IPS-20b (cell line): ENCODE results near the gene PGA5.
"Not testable (repeated sequence)": the region's sequence is repeated elsewhere in the genome, so short reads cannot be mapped to it uniquely, and the experiment has no call there.

Experiments
- H3K27ac ChIP-seq: one replicate; pipeline ENCODE4 v1.5.1; 2013; ENCODE audit warnings: low read length
- H3K27me3 ChIP-seq: 2 replicates; pipeline ENCODE4 v1.6.1; 2013; ENCODE audit warnings: mild to moderate bottlenecking, low read length, inconsistent platforms; ENCODE audit not compliant: insufficient read depth
- H3K36me3 ChIP-seq: 2 replicates; pipeline ENCODE4 v1.6.1; 2013; ENCODE audit warnings: low read depth, mild to moderate bottlenecking, inconsistent platforms, low read length, moderate library complexity; ENCODE audit not compliant: insufficient read depth
- H3K4me1 ChIP-seq: 2 replicates; pipeline ENCODE4 v1.6.1; 2013; ENCODE audit warnings: mild to moderate bottlenecking, control low read depth, inconsistent platforms, low read length, moderate library complexity; ENCODE audit not compliant: insufficient read depth
- H3K4me3 ChIP-seq: 2 replicates; pipeline ENCODE4 v1.5.1; 2013; ENCODE audit warnings: mild to moderate bottlenecking, low read length, inconsistent platforms
- H3K9ac ChIP-seq: 2 replicates; pipeline ENCODE4 v1.6.1; 2013; ENCODE audit warnings: low read depth, mild to moderate bottlenecking, inconsistent platforms, low read length, moderate library complexity
- H3K9me3 ChIP-seq: 2 replicates; pipeline ENCODE4 v1.6.1; 2013; ENCODE audit warnings: mild to moderate bottlenecking, low read depth, low read length, inconsistent platforms; ENCODE audit not compliant: insufficient read depth

PGA5 gene

DNA sequence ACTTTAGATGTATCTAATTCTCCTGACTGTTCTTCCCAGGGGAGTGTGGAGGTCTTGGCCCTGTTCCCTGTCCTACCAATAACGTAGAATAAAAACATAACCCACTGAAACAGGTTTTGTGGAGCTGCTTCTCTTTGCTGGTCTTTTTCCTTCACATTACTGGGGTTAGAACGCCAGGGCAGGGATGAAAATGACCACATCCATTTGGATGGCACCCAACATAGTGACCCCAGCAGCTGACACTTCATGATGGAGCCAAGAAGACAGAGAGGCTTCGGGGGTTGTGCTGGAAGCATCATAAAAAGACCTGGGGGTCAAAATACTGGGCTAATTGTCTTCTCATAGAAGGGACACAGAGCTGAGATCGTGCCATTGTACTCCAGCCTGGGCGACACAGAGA lies 9.4 kb upstream of the PGA5 start:
- H3K4me1 ChIP-seq, H3K9ac ChIP-seq, H3K27ac ChIP-seq, H3K4me3 ChIP-seq, H3K27me3 ChIP-seq, H3K9me3 ChIP-seq, H3K36me3 ChIP-seq: not testable (repeated sequence)

DNA sequence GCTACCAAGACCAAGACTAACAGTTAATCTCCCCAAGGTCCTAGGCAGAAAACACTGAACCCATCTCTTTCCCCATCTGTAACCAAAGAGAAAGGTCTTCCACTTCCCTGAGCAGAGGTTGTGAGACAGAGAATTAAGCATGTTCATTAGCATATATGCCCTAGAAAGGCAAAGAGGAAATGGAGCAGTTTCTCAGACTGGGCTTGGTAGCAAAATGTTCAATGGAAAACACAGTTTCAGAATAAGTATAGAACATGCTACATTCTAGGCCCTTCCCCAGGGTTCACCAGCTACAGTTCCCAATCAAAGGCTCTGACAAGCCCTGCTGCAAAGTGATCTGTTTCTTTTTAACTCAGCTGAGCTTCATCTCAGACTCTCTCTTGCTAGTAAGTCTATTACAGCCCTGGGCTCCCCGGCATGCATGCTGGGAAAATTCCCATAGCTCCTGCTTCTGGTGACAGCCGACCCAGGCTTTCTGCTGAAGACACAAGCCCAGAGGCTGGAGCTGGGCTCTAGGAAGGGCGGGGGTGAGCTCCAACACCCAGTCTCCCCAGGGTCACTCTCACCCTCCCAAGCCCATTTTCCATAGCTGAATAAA lies 8.3 kb upstream of the PGA5 start:
- not testable (repeated sequence) for H3K27me3 ChIP-seq, H3K4me3 ChIP-seq, H3K4me1 ChIP-seq, H3K9ac ChIP-seq, H3K36me3 ChIP-seq, H3K9me3 ChIP-seq, H3K27ac ChIP-seq

DNA sequence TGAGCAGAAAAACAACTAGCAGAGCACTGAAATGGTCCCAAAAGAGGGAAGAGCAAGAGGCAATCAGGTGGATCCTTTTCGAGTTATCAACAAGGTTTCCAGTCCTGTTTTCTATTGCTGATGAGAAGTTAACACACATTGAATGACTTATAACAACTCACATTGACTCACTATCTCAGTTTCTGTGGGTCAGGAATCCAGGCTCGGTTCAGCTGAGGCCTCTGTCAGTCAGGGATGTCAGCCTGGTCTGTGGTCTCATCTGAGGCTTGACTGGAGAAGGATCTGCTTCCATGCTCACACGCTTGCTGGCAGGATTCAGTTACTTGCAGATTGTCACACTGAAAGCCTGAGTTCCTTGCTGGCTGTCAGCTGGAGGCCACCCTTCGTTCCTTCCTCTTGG lies 3.8 kb upstream of the PGA5 start:
- H3K4me3 ChIP-seq, H3K27me3 ChIP-seq, H3K36me3 ChIP-seq, H3K9ac ChIP-seq, H3K4me1 ChIP-seq, H3K27ac ChIP-seq, H3K9me3 ChIP-seq: not testable (repeated sequence)

DNA sequence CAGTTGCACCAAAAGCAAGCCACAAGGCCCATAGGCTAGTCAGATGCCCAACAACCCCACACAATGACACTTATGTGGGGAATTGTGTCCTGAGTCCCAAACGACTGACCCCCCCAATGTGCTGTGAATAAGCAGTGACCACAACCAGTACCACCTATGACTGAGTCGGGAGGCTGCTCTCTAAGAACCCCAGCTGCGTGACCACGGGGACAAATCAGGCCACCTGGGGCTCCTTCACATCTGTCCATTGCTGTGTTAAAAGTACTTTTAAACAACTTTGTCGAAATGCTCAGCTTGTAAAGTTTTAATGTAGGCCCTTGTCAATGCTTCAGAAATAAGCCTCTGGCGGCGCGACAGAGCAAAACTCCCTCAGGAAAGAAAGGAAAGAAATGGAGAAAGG lies 687 bp upstream of the PGA5 start:
- H3K9me3 ChIP-seq, H3K4me1 ChIP-seq, H3K27me3 ChIP-seq, H3K36me3 ChIP-seq, H3K27ac ChIP-seq, H3K9ac ChIP-seq, H3K4me3 ChIP-seq: not testable (repeated sequence)

DNA sequence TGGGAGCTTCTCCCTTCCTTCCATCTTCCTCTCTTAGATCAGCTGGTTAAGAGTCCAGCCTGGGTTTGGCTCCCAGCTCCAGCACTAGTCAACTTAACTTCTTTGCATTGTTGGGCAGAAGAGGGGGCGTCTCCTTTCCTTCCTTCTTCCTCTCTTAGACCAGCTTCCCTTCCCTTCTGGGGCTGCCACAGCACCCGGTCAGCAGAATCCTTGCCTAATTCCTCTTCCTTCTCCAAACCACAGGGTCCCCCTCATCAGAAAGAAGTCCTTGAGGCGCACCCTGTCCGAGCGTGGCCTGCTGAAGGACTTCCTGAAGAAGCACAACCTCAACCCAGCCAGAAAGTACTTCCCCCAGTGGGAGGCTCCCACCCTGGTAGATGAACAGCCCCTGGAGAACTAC lies 551 bp downstream of the PGA5 start:
- not testable (repeated sequence) for H3K36me3 ChIP-seq, H3K27ac ChIP-seq, H3K9me3 ChIP-seq, H3K4me3 ChIP-seq, H3K27me3 ChIP-seq, H3K4me1 ChIP-seq, H3K9ac ChIP-seq

DNA sequence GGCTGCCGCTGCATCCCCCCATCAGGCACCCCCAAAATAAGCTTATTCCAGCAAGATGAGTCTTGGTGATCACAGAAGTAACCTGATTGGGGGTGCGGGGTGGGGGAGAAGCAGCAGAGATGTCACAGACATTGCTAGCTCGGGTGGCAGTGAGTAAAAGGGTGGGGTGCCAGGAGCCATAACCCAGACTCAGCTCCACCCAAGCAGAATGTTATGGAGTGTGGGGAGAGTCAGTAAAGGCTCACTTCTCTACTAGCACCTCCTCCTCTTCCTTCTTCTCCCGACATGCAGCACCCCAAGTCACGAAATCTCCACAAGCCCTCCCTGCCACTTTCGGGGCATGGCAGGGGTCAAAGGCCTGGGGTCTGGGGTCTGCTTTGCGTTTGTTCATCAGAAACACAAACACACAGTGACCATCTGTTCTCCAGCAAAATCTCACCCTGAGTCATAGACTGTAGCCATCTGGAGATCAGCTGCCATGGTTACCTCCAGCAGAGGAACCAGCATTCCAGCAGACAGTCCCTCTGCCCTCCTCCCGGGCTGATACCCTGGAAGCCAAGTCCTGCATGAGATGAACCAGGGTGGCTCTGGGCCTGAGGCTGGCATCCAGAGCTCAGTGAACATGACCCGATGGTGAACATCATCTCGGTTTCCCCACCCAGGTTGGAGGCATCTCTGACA lies 4.4 kb downstream of the PGA5 start:
- H3K4me1 ChIP-seq, H3K9ac ChIP-seq, H3K9me3 ChIP-seq, H3K4me3 ChIP-seq, H3K27ac ChIP-seq, H3K36me3 ChIP-seq, H3K27me3 ChIP-seq: not testable (repeated sequence)

DNA sequence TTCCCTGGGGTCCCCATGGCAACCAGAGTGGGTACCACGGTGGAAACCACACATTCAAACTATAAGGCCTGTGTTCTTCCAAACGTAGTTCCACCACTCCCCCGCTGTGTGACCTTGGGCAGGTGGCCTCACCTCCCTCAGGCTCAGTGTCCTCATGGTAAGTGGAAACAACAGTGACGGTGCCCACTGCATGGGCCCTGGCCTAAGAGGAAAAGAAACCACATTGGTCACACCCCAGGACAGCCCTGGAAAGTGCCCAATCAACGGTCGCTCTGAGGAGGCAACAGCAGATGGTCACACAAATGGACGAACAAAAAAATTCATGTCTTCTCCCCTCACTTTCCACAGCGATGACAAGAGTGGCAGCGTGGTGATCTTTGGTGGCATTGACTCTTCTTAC lies 7.1 kb downstream of the PGA5 start:
- H3K9ac ChIP-seq, H3K36me3 ChIP-seq, H3K4me1 ChIP-seq, H3K9me3 ChIP-seq, H3K27me3 ChIP-seq, H3K4me3 ChIP-seq, H3K27ac ChIP-seq: not testable (repeated sequence)

DNA sequence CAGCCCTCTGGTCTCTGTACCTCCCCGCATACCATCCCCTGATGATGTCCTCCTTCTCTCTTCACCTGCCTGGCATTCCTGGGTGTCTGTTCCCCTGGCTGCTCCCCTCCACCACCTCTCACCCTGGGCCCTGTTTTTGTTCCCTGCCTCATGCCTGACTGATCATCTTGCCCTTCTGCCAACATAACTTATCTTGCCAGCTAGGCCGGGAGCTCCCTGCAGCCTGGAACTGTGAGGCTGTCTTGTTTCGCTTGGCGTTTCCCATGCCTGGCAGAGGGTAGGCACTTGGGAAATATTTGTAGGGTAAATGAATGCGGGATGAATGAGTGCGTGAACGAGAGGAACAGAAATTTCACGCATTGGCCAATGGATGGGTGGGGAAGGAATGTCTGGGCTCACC lies 8.2 kb downstream of the PGA5 start:
- H3K4me1 ChIP-seq, H3K4me3 ChIP-seq, H3K36me3 ChIP-seq, H3K9ac ChIP-seq, H3K9me3 ChIP-seq, H3K27me3 ChIP-seq, H3K27ac ChIP-seq: not testable (repeated sequence)

DNA sequence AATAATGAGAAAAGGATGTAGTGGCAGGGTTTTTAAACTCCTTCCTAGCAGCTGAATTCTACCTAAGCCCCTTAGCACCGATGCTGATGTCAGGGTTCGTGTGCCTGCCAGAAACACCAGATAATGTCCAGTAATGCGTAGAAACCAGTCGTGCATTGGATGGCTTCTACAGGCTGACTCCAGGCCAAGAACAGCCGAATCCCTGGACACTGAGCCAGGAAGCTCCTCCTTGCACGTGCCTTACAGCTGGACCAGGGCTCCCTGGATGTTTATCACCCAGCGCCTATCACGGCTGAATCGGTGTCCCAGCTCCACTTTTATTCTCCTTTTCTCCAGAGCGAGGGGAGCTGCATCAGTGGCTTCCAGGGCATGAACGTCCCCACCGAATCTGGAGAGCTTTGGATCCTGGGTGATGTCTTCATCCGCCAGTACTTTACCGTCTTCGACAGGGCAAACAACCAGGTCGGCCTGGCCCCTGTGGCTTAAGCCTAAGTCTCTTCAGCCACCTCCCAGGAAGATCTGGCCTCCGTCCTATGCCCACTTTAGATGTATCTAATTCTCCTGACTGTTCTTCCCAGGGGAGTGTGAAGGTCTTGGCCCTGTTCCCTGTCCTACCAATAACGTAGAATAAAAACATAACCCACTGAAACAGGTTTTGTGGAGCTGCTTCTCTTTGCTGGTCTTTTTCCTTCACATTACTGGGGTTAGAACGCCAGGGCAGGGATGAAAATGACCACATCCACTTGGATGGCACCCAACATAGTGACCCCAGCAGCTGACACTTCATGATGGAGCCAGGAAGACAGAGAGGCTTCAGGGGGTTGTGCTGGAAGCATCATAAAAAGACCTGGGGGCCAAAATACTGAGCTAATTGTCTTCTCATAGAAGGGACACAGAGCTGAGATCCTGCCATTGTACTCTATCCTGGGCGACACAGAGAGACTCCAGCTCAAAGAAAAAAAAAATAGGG lies 10.1 kb downstream of the PGA5 start:
- not testable (repeated sequence) for H3K27me3 ChIP-seq, H3K9me3 ChIP-seq, H3K27ac ChIP-seq, H3K4me1 ChIP-seq, H3K9ac ChIP-seq, H3K4me3 ChIP-seq, H3K36me3 ChIP-seq

DNA sequence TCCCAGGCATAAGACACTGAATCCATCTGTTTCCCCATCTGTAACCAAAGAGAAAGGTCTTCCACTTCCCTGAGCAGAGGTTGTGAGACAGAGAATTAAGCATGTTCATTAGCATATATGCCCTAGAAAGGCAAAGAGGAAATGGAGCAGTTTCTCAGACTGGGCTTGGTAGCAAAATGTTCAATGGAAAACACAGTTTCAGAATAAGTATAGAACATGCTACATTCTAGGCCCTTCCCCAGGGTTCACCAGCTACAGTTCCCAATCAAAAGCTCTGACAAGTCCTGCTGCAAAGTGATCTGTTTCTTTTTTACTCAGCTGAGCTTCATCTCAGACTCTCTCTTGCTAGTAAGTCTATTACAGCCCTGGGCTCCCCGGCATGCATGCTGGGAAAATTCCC lies 11.4 kb downstream of the PGA5 start:
- not testable (repeated sequence) for H3K27ac ChIP-seq, H3K4me3 ChIP-seq, H3K36me3 ChIP-seq, H3K9me3 ChIP-seq, H3K27me3 ChIP-seq, H3K9ac ChIP-seq, H3K4me1 ChIP-seq

DNA sequence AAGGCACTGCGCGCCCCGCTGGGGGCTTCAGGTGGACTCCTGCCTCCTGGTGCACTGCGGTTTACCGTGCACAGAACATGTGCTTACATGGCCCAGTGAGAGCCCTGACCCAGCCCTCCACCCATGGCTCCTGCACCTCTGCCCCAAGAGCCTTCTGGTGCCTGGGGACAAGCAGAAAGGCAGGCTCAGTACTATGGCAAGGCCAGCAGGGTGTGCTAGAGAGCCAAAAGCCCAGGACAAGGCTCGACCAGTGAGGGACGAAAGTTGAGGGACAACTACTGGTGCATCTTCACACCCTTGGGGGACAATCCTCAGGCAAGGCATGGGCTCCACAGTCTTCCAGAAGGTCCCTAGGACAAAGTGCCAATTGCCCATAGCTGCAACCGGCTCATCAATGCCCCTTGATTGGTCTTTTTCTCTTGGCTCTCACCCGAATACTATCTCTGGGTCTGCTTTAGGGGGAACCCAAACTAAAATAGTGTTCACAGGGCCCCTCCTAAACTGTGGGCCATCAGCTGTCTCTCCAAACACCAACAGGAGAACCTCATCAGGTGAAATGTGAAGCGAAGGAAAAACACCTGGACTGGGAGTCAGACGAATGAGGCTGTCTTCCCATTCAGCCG lies 13.5 kb downstream of the PGA5 start:
- H3K9ac ChIP-seq, result no peak overlapping the region
- no peaks in the 10 kb centered on the region for H3K4me1 ChIP-seq
- no peaks in the 10 kb centered on the region for H3K27me3 ChIP-seq
- peaks cover 5% of the 10 kb centered on the region; the same call in 1 of the 2 replicates for H3K36me3 ChIP-seq
- H3K27ac ChIP-seq, result no peak overlapping the region
- no peaks in the 10 kb centered on the region for H3K9me3 ChIP-seq
- no peak overlapping the region for H3K4me3 ChIP-seq
